Measurements from ENCODE around the gene S100A10.

S100A10 gene

DNA sequence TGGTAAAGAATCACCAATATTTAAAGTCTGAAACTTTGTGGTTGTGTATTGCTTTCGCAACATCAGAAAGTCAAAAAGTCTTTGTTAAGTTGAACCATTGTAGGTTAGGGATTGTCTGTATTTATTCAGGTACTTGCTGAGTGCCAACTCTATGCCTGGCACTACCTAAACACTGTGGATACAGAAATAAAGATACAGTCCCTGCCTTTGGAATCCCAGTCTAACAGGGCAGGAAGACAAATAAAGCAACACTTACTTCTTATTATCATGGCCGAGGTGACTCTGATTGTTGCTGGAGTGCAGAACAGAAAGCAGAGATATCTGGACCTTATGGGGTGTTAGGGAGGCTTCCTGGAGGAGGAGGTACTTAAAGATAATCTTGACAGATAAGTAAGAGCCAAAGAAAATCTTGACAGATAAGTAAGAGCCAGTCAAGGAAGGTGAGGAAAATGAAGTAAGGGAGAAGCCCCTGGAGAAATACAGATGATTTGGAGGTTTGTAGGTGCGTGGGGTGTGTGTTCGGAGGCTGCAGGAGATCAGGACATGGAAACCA, 11.8 kb upstream of the S100A10 start:
- no peak overlapping the region for H3K4me3 ChIP-seq (ENCODE audit: low read depth in 1 of 2, low read length in 2 of 2)
- no peak for DNase-seq
- no peak for TF ChIP-seq EZH2 (IDR thresholded peaks at IDR 0.05; ENCODE audit: borderline replicate concordance, low read depth, low read length, severe bottlenecking)
- TF ChIP-seq, protein P1, sequence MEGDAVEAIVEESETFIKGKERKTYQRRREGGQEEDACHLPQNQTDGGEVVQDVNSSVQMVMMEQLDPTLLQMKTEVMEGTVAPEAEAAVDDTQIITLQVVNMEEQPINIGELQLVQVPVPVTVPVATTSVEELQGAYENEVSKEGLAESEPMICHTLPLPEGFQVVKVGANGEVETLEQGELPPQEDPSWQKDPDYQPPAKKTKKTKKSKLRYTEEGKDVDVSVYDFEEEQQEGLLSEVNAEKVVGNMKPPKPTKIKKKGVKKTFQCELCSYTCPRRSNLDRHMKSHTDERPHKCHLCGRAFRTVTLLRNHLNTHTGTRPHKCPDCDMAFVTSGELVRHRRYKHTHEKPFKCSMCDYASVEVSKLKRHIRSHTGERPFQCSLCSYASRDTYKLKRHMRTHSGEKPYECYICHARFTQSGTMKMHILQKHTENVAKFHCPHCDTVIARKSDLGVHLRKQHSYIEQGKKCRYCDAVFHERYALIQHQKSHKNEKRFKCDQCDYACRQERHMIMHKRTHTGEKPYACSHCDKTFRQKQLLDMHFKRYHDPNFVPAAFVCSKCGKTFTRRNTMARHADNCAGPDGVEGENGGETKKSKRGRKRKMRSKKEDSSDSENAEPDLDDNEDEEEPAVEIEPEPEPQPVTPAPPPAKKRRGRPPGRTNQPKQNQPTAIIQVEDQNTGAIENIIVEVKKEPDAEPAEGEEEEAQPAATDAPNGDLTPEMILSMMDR (IDR thresholded peaks at IDR 0.05; ENCODE audit: borderline replicate concordance, extremely low read depth, low read length, poor library complexity, severe bottlenecking), result no peak

DNA sequence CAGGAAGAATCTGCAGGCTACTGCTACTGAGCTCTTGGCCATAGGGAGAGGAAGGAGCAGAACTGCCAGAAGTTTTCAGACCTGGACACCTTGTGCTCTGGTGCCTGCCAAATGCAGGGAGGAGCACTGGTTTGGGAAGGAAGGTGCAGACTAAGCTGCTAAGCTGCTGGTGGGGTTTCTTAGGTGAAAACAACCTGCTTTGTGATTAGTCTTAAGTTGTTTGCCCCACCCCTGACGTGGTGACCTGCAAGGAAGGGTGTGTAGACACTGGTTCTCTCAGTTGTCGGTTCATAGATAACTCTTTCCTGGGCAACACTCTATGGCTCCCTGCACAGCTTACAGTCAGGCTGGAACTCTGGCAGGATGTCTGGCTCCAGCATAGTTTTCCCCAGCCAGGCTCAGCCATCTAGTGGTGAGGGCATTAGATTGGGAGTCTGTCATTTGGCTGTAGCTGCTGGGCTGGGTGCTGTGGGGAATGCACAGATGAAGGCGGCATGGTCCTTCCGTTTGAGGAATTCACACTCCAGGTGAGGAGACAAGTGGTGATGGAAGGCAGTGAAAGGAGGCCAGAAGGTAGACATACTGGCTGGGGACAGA, 10.3 kb upstream of the S100A10 start:
- H4K20me1 ChIP-seq (ENCODE audit: insufficient read depth, low read length), result no peaks in the 10 kb centered on the region
- H3K4me1 ChIP-seq (ENCODE audit: insufficient read depth, low read length), result no peaks in the 10 kb centered on the region
- no peak for TF ChIP-seq EZH2 (IDR thresholded peaks at IDR 0.05; ENCODE audit: borderline replicate concordance, low read depth, low read length, severe bottlenecking)
- H3K4me2 ChIP-seq (ENCODE audit: insufficient read depth, low read length), result no peak overlapping the region
- no peaks in the 10 kb centered on the region for H3K79me2 ChIP-seq (ENCODE audit: insufficient read depth, low read length)
- H3K27me3 ChIP-seq (ENCODE audit: insufficient read depth, low read length, poor library complexity), result peaks cover 63% of the 10 kb centered on the region
- ATAC-seq (ENCODE audit: insufficient read depth, low read depth) (no peak), DNase-seq (no peak)
- H2AFZ ChIP-seq (ENCODE audit: low read depth, low read length), result no peak overlapping the region
- H3K9ac ChIP-seq (ENCODE audit: low read depth, low read length), result no peak overlapping the region
- H3K4me3 ChIP-seq (ENCODE audit: low read depth in 1 of 2, low read length in 2 of 2), result no peak overlapping the region
- H3K9me3 ChIP-seq (ENCODE audit: insufficient read depth, low read length, severe bottlenecking), result no peaks in the 10 kb centered on the region
- no peak overlapping the region for H3K27ac ChIP-seq (ENCODE audit: low read length)
- no peaks in the 10 kb centered on the region for H3K36me3 ChIP-seq (ENCODE audit: insufficient read depth, low read length)

More for the DNA sequence above, 11.8 kb upstream of the S100A10 start:
- ATAC-seq (ENCODE audit: insufficient read depth, low read depth), result no peak
- Histone ChIP-seq H3K27me3 (ENCODE audit: insufficient read depth, low read length, poor library complexity) (peaks cover 50% of the 10 kb centered on the region), H3K4me2 (ENCODE audit: insufficient read depth, low read length) (no peak overlapping the region), H3K9ac (ENCODE audit: low read depth, low read length) (no peak overlapping the region), H2AFZ (ENCODE audit: low read depth, low read length) (no peak overlapping the region), H4K20me1 (ENCODE audit: insufficient read depth, low read length) (no peaks in the 10 kb centered on the region), H3K27ac (ENCODE audit: low read length) (no peak overlapping the region), H3K4me1 (ENCODE audit: insufficient read depth, low read length) (no peaks in the 10 kb centered on the region), H3K36me3 (ENCODE audit: insufficient read depth, low read length) (no peaks in the 10 kb centered on the region), H3K9me3 (ENCODE audit: insufficient read depth, low read length, severe bottlenecking) (no peaks in the 10 kb centered on the region), H3K79me2 (ENCODE audit: insufficient read depth, low read length) (no peaks in the 10 kb centered on the region)

DNA sequence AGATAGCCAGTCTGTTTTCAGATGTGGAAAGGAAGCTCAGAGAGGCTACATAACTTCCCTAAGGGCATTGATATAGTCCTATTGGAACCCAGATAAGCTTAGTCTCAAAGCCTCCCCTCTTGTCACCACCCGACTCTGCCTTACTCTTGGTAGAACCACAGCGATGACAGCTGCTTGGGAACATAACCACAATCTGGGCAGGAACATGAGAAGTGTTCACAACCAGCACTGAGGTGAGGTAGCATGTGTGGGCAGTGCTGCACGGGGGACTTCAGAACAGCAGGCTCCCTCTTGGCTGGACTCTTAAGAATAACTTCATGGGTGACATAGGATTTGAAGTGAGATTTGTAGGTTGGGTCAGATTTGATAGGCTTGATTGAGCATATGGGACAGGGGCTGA, 9.3 kb upstream of the S100A10 start:
- ATAC-seq (ENCODE audit: insufficient read depth, low read depth), result peak; percentile 49; the same call in 1 of the 3 replicates
- Histone ChIP-seq H4K20me1 (ENCODE audit: insufficient read depth, low read length) (no peaks in the 10 kb centered on the region), H2AFZ (ENCODE audit: low read depth, low read length) (no peak overlapping the region), H3K36me3 (ENCODE audit: insufficient read depth, low read length) (no peaks in the 10 kb centered on the region), H3K4me2 (ENCODE audit: insufficient read depth, low read length) (no peak overlapping the region), H3K27me3 (ENCODE audit: insufficient read depth, low read length, poor library complexity) (peaks cover 69% of the 10 kb centered on the region), H3K4me3 (ENCODE audit: low read depth in 1 of 2, low read length in 2 of 2) (no peak overlapping the region), H3K9ac (ENCODE audit: low read depth, low read length) (no peak overlapping the region), H3K4me1 (ENCODE audit: insufficient read depth, low read length) (no peaks in the 10 kb centered on the region), H3K79me2 (ENCODE audit: insufficient read depth, low read length) (no peaks in the 10 kb centered on the region), H3K9me3 (ENCODE audit: insufficient read depth, low read length, severe bottlenecking) (no peaks in the 10 kb centered on the region), H3K27ac (ENCODE audit: low read length) (no peak overlapping the region)
- TF ChIP-seq EZH2 (IDR thresholded peaks at IDR 0.05; ENCODE audit: borderline replicate concordance, low read depth, low read length, severe bottlenecking), result no peak
- TF ChIP-seq, protein P1 (IDR thresholded peaks at IDR 0.05; ENCODE audit: borderline replicate concordance, extremely low read depth, low read length, poor library complexity, severe bottlenecking), result no peak
- DNase-seq, result peak; percentile 11

DNA sequence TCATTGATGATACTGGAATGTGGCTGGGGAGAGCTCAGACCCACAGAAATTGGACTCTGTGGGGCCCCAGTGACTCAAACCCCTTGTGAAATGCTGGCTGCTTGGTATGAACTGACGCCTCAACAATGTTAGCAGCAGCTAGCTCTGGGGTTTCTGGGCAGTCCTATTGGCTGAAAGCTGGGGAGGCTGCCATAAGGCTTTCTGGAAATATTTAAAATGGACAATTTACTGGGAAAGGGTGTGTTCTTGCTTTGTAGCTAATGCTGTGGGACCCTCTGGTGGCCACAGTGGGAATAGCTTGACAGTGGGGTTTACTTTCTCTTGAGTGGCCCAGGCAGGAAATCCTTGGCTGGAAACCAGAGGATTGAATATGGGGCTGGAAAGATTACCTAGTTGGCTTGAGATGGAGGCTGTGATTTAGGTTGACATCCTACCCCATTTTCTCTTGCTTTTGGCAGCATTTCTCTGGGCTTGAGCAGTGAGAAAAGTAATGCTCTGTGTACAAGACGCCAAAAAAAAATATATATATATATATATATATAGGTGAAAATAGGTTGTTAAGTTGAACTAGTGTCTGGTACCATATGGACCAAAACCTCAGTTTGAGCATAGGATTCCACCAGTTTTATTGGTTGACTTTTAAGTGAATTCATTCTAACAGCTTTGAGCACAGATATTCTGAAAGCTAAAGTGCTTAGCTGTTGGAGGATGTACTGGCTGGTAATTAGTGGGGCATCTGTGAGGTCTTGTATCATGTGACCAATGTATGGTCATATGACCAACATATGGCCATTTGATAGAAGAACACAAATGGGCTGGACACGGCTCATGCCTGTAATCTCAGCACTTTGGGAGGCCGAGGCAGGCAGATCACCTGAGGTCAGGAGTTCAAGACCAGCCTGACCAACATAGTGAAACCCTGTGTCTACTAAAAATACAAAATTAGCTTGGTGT, 8.2 kb upstream of the S100A10 start:
- no peak overlapping the region for H3K4me2 ChIP-seq (ENCODE audit: insufficient read depth, low read length)
- H3K79me2 ChIP-seq (ENCODE audit: insufficient read depth, low read length), result no peaks in the 10 kb centered on the region
- no peaks in the 10 kb centered on the region for H3K4me1 ChIP-seq (ENCODE audit: insufficient read depth, low read length)
- H3K4me3 ChIP-seq (ENCODE audit: low read depth in 1 of 2, low read length in 2 of 2), result no peak overlapping the region
- no peak overlapping the region for H3K9ac ChIP-seq (ENCODE audit: low read depth, low read length)
- H3K27me3 ChIP-seq (ENCODE audit: insufficient read depth, low read length, poor library complexity), result peaks cover 62% of the 10 kb centered on the region
- H2AFZ ChIP-seq (ENCODE audit: low read depth, low read length), result no peak overlapping the region
- no peaks in the 10 kb centered on the region for H3K36me3 ChIP-seq (ENCODE audit: insufficient read depth, low read length)
- H4K20me1 ChIP-seq (ENCODE audit: insufficient read depth, low read length), result no peaks in the 10 kb centered on the region
- DNase-seq (peak; percentile 85), ATAC-seq (ENCODE audit: insufficient read depth, low read depth) (peak; percentile 85)
- H3K9me3 ChIP-seq (ENCODE audit: insufficient read depth, low read length, severe bottlenecking), result no peaks in the 10 kb centered on the region
- TF ChIP-seq EZH2 (IDR thresholded peaks at IDR 0.05; ENCODE audit: borderline replicate concordance, low read depth, low read length, severe bottlenecking), result no peak
- TF ChIP-seq, protein P1 (IDR thresholded peaks at IDR 0.05; ENCODE audit: borderline replicate concordance, extremely low read depth, low read length, poor library complexity, severe bottlenecking), result peak; percentile 97
- H3K27ac ChIP-seq (ENCODE audit: low read length), result no peak overlapping the region
